GM12872 (cell line): Measurements from ENCODE around the gene PPP2R3C.

ENCODE experiments used
- CTCF ChIP-seq: IDR thresholded peaks from 3 replicates; pipeline ENCODE4 v1.5.1; 2011; ENCODE audit warnings: low read depth, mild to moderate bottlenecking, low read length, moderate library complexity; ENCODE audit not compliant: insufficient read depth

The PPP2R3C gene

GRCh38 chr14:35046048-35046750, 75.6 kb downstream of the PPP2R3C start, which contains the start of gene FAM177A1:
Gene FAM177A1 (plus strand): TSS chr14:35046272. CDS start chr14:35046464, 192 bp downstream.
- no peak for TF ChIP-seq CTCF

- no peak for TF ChIP-seq CTCF
Observed at GRCh38 chr14:35045798-35046047, 76.1 kb downstream of the PPP2R3C start.

- TF ChIP-seq CTCF: no peak
Observed at GRCh38 chr14:35044939-35045797, 76.6 kb downstream of the PPP2R3C start.

- TF ChIP-seq CTCF: no peak
Observed at GRCh38 chr14:35043046-35043445, 78.7 kb downstream of the PPP2R3C start.

- TF ChIP-seq CTCF: no peak
Observed at GRCh38 chr14:35042632-35043031, 79.2 kb downstream of the PPP2R3C start.
